ENCODE results near the gene SELENON.

SELENON gene

GRCh38 chr1:25755475-25756125, 44.4 kb upstream of the SELENON start:
- Histone ChIP-seq H3K9me3 (ENCODE audit: control insufficient read depth, insufficient read depth, low read depth, low read length) (no peaks in the 10 kb centered on the region), H3K4me1 (ENCODE audit: control insufficient read depth, insufficient read depth, low read length) (no peaks in the 10 kb centered on the region), H3K27ac (ENCODE audit: extremely low read depth, low read depth, low read length) (no peak overlapping the region), H3K4me3 (ENCODE audit: low read depth, low read length) (no peak overlapping the region), H3K36me3 (ENCODE audit: control insufficient read depth in 2 of 2, insufficient read depth in 1 of 2, low read length in 2 of 2) (no peaks in the 10 kb centered on the region)
- CTCF ChIA-PET: interaction anchor here (0.6 to 1.0 kb wide), 3 partner anchors 11 to 137 kb away, joined by 3 read pairs; no protein-coding TSS in a partner anchor
- POLR2A ChIA-PET: no interaction called here
- peak; percentile 86; the same call in 1 of the 2 replicates for TF ChIP-seq ZNF768 (tag by site-specific recombination; IDR thresholded peaks at IDR 0.05)
- no peak for TF ChIP-seq TCF7L2 (IDR thresholded peaks at IDR 0.05; ENCODE audit: borderline replicate concordance, low read depth, low read length)

- POLR2A ChIA-PET: no interaction called here
Measured at GRCh38 chr1:25756215-25756614, 43.8 kb upstream of the SELENON start.

GRCh38 chr1:25757151-25757845, 42.7 kb upstream of the SELENON start:
- no peak overlapping the region for H3K4me3 ChIP-seq (ENCODE audit: low read depth, low read length)
- no peak overlapping the region for H3K27ac ChIP-seq (ENCODE audit: extremely low read depth, low read depth, low read length)
- TF ChIP-seq ZNF23 (tag by site-specific recombination; IDR thresholded peaks at IDR 0.05; ENCODE audit: borderline replicate concordance): no peak
- TF ChIP-seq KLF7 (tag by site-specific recombination; IDR thresholded peaks at IDR 0.05; ENCODE audit: borderline replicate concordance): no peak
- TF ChIP-seq ZNF211 (tag by site-specific recombination; IDR thresholded peaks at IDR 0.05; ENCODE audit: low read depth): no peak
- no peak for TF ChIP-seq ZNF76 (tag by site-specific recombination; IDR thresholded peaks at IDR 0.05; ENCODE audit: borderline replicate concordance, low read depth)
- TF ChIP-seq ZNF580 (tag by site-specific recombination; IDR thresholded peaks at IDR 0.05): no peak
- TF ChIP-seq ZFHX2 (tag by site-specific recombination; conservative IDR thresholded peaks at IDR 0.05): no peak
- TF ChIP-seq HOXA7 (CRISPR knock-in tag; IDR thresholded peaks at IDR 0.05; ENCODE audit: borderline replicate concordance): no peak
- no peak for TF ChIP-seq ZNF292 (tag by site-specific recombination; IDR thresholded peaks at IDR 0.05; ENCODE audit: borderline replicate concordance, low read depth)
- no peak for TF ChIP-seq ZNF19 (tag by site-specific recombination; IDR thresholded peaks at IDR 0.05; ENCODE audit: low read depth)
- no peak for TF ChIP-seq ZNF169 (tag by site-specific recombination; IDR thresholded peaks at IDR 0.05)
- no peak for TF ChIP-seq ZNF510 (tag by site-specific recombination; IDR thresholded peaks at IDR 0.05; ENCODE audit: insufficient replicate concordance)
- no peak for TF ChIP-seq ZNF324 (tag by site-specific recombination; IDR thresholded peaks at IDR 0.05)
- TF ChIP-seq ZNF350 (tag by site-specific recombination; IDR thresholded peaks at IDR 0.05): no peak
- no peak for TF ChIP-seq KLF16 (tag by site-specific recombination; IDR thresholded peaks at IDR 0.05)
- TF ChIP-seq ZNF660 (tag by site-specific recombination; IDR thresholded peaks at IDR 0.05): no peak
- no peak for TF ChIP-seq KLF8 (tag by site-specific recombination; IDR thresholded peaks at IDR 0.05)
- TF ChIP-seq GLIS1 (tag by site-specific recombination; IDR thresholded peaks at IDR 0.05): no peak
- no peak for TF ChIP-seq ZBTB17 (tag by site-specific recombination; IDR thresholded peaks at IDR 0.05)
- no peaks in the 10 kb centered on the region for H3K9me3 ChIP-seq (ENCODE audit: control insufficient read depth, insufficient read depth, low read depth, low read length)
- ChIA-PET POLR2A (no interaction called here), CTCF (interaction anchor here (1.1 kb wide), 2 partner anchors 64 to 79 kb away, joined by 3 read pairs; no protein-coding TSS in a partner anchor)
- no peaks in the 10 kb centered on the region for H3K36me3 ChIP-seq (ENCODE audit: control insufficient read depth in 2 of 2, insufficient read depth in 1 of 2, low read length in 2 of 2)
- no peaks in the 10 kb centered on the region for H3K4me1 ChIP-seq (ENCODE audit: control insufficient read depth, insufficient read depth, low read length)

More at GRCh38 chr1:25756215-25756614, 43.8 kb upstream of the SELENON start:
- Histone ChIP-seq H3K36me3 (ENCODE audit: control insufficient read depth in 2 of 2, insufficient read depth in 1 of 2, low read length in 2 of 2) (no peaks in the 10 kb centered on the region), H3K4me1 (ENCODE audit: control insufficient read depth, insufficient read depth, low read length) (no peaks in the 10 kb centered on the region), H3K9me3 (ENCODE audit: control insufficient read depth, insufficient read depth, low read depth, low read length) (no peaks in the 10 kb centered on the region), H3K27ac (ENCODE audit: extremely low read depth, low read depth, low read length) (no peak overlapping the region), H3K4me3 (ENCODE audit: low read depth, low read length) (no peak overlapping the region)
- CTCF ChIA-PET: interaction anchor here (0.6 to 1.0 kb wide), 3 partner anchors 10 to 137 kb away, joined by 3 read pairs; no protein-coding TSS in a partner anchor
- TF ChIP-seq ZNF585B (tag by site-specific recombination; IDR thresholded peaks at IDR 0.05) (no peak), ZNF423 (tag by site-specific recombination; IDR thresholded peaks at IDR 0.05) (no peak), ZNF398 (tag by site-specific recombination; IDR thresholded peaks at IDR 0.05) (peak; percentile 45; the same call in 1 of the 2 replicates), ZNF311 (tag by site-specific recombination; IDR thresholded peaks at IDR 0.05; ENCODE audit: borderline replicate concordance) (no peak)

Data from HEK293 (cell line).